CD8-positive, alpha-beta memory T cell (primary cell): ENCODE data around the gene FREM3. TPM values are rescaled to one million over a fixed set of nuclear protein-coding genes. Genes with fewer than 3 reads are reported as not detected.
"Not testable (repeated sequence)": the region's sequence is repeated elsewhere in the genome, so short reads cannot be mapped to it uniquely, and the experiment has no call there.

Experiments used
- CTCF ChIA-PET: fragments of 350-600 bp; sonication (Branson Sonifier 250); formaldehyde crosslinking; loops from one replicate; lab custom pipeline; 2021; ENCODE audit warnings: antibody characterized with exemption; lab: Charles Lee
- POLR2A ChIA-PET: fragments of 350-600 bp; sonication (Branson Sonifier 250); formaldehyde crosslinking; loops from one replicate; lab custom pipeline; 2021; ENCODE audit warnings: antibody characterized with exemption; lab: Charles Lee
- DNase-seq, 5 donors: peaks; one replicate each; pipeline versions ENCODE4 v3.0.0 to v3.0.0-alpha.2; 2020 to 2022; ENCODE audit warnings: mixed read lengths in 1 of 5
- H3K27ac ChIP-seq: one replicate; pipeline ENCODE4 v1.7.0; 2013; ENCODE audit warnings: low read depth, mild to moderate bottlenecking, low read length, moderate library complexity
- H3K27me3 ChIP-seq: 2 replicates; pipeline ENCODE4 v1.7.0; 2013; ENCODE audit warnings: low read length, mild to moderate bottlenecking; ENCODE audit not compliant: insufficient read depth, poor library complexity, severe bottlenecking
- H3K36me3 ChIP-seq: 2 replicates; pipeline ENCODE4 v1.7.0; 2013; ENCODE audit warnings: mild to moderate bottlenecking, low read length, moderate library complexity; ENCODE audit not compliant: insufficient read depth
- H3K4me1 ChIP-seq: 2 replicates; pipeline ENCODE4 v1.7.0; 2013; ENCODE audit warnings: mild to moderate bottlenecking, low read length, moderate library complexity; ENCODE audit not compliant: insufficient read depth
- H3K4me3 ChIP-seq: 2 replicates; pipeline ENCODE4 v1.7.0; 2013; ENCODE audit warnings: mild to moderate bottlenecking, low read length
- H3K9me3 ChIP-seq: 2 replicates; pipeline ENCODE4 v1.7.0; 2013; ENCODE audit warnings: mild to moderate bottlenecking, low read length
- H3K27ac Mint-ChIP-seq, 8 donors: one replicate each; pipeline ENCODE4 v1.8.0; 2020 to 2021; ENCODE audit warnings: mixed read lengths in 8 of 8, mild to moderate bottlenecking in 6 of 8, inconsistent platforms in 3 of 8, moderate library complexity in 3 of 8
- H3K27me3 Mint-ChIP-seq, 2 donors: one replicate each; pipeline ENCODE4 v1.8.0; 2020 to 2021; ENCODE audit warnings: mixed read lengths in 2 of 2, mild to moderate bottlenecking in 1 of 2, moderate library complexity in 1 of 2
- H3K36me3 Mint-ChIP-seq, 3 donors: one replicate each; pipeline ENCODE4 v1.8.0; 2020 to 2021; ENCODE audit warnings: mixed read lengths in 3 of 3, inconsistent platforms in 1 of 3, mild to moderate bottlenecking in 1 of 3
- H3K4me1 Mint-ChIP-seq, 3 donors: one replicate each; pipeline ENCODE4 v1.8.0; 2020 to 2021; ENCODE audit warnings: mixed read lengths in 3 of 3, inconsistent platforms in 1 of 3, mild to moderate bottlenecking in 1 of 3
- H3K4me3 Mint-ChIP-seq, 7 donors: one replicate each; pipeline ENCODE4 v1.8.0; 2020 to 2021; ENCODE audit warnings: mixed read lengths in 7 of 7, mild to moderate bottlenecking in 6 of 7, moderate library complexity in 4 of 7, inconsistent platforms in 2 of 7
- H3K9me3 Mint-ChIP-seq, 5 donors: one replicate each; pipeline ENCODE4 v1.8.0; 2020 to 2022; ENCODE audit warnings: mixed read lengths in 5 of 5, mild to moderate bottlenecking in 3 of 5, moderate library complexity in 2 of 5, inconsistent platforms in 1 of 5
- polyA plus RNA-seq: library from polyadenylated mRNA; unstranded; fragments of 300-500 nt; fragmentation: Illumina TruSeq; gene quantifications from one replicate; pipeline ENCODE4 v1.2.3, GENCODE V29; 2021
- total RNA-seq, 2 experiments: library from RNA; stranded (reverse); gene quantifications; one replicate each; pipeline ENCODE4 v1.2.3, GENCODE V29; 2021

The FREM3 gene
- total RNA-seq (not detected), polyA plus RNA-seq (0.08 TPM)

DNA sequence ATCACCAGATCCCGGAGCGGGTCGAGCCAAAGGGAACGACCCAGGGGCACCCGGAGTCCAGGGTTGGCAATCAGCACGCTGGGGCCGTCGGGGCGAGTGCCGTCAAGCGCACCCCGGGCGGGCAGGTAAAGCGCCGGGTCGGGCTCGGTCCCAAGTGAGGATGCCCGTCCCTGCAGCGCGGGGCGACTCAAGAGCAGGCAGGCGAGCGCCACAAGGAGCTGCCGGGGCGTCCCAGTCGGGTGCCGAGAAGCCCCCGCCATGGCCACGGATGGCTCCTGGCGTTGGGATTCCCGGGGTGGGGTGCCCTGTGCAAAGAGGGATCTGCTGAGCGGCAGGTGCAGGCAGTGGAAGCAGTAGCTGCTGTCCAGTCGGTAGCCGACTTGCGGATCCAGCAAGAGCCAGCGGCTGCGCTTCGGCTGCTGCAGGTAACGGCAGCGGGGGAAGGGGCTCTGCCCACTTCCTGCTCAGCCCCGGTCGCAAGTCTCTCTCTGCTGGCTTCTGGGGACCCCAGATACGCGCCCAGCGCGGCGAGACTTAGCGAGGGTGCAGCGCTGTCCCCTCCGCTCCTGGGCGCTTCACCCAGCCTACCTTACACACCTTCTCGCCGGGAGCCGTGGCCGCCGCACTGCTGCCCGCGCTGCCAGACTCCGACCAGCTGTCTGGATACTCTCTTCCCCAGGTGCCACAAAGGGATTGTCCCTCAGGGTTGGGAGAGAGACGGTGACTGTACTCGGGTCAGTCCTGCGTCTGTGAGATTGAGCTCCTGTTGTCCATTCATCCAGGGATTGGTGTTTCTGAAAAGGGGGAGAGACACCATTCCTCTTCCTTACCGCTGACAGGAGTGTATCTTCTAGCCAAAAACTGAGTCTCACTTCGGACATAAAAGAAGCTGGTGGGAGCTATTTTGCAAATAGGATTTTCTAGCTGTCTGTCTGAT is at the start of gene FREM3:
FREM3 (minus strand) TSS at position 260 of the 937 bp plus-strand sequence; CDS start at position 260, 0 bp downstream.
- ChIA-PET POLR2A (no interaction called here), CTCF (no interaction called here)
- no peak for DNase-seq
- Mint-ChIP-seq H3K27ac (peak within 1 kb of the TSS in 3 of 8 donors; percentile 3 to 62 (median 47)), H3K36me3 (peaks cover 0 to 3% (median 2%) of the 10 kb centered on the region in 3 donors), H3K9me3 (peaks cover 0 to 26% (median 8%) of the 10 kb centered on the region in 5 donors), H3K4me1 (peaks cover 6 to 22% (median 17%) of the 10 kb centered on the region in 3 donors), H3K4me3 (peak within 1 kb of the TSS; percentile 5 to 81 (median 73)), H3K27me3 (peaks cover 26 to 55% of the 10 kb centered on the region in 2 donors)
- Histone ChIP-seq H3K4me3 (no peak within 1 kb of the TSS), H3K27ac (no peak within 1 kb of the TSS), H3K27me3 (peaks cover 3% of the 10 kb centered on the region), H3K4me1 (no peaks in the 10 kb centered on the region), H3K36me3 (no peaks in the 10 kb centered on the region), H3K9me3 (no peaks in the 10 kb centered on the region)

DNA sequence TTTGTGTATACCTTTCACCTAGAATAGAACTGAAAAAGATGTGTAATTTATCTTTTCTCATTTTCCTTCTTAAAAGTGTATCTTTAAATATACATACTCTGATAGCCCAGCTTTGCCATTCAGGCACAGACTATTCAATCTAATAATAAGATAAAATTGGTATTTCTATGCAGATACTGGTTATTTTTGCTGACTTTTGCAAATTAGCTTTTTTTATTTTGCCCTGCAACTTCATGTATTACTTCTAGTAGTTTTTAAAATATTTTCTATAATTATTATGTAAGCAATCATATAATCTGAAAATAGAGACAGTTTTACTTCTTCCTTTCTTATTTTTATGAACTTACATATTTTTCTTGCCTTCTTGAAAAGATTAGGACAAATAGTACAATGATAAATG is 45.4 kb upstream of the FREM3 start:
- POLR2A ChIA-PET, result no interaction called here

GRCh38 chr4:143743591-143743990 is 43.1 kb upstream of the FREM3 start:
- Mint-ChIP-seq H3K4me1 (no peaks in the 10 kb centered on the region), H3K9me3 (peaks cover 0 to 10% (median 0%) of the 10 kb centered on the region in 5 donors), H3K27me3 (peaks cover 5 to 12% of the 10 kb centered on the region in 2 donors), H3K36me3 (no peaks in the 10 kb centered on the region), H3K27ac (no peak overlapping the region), H3K4me3 (no peak overlapping the region)
- Histone ChIP-seq H3K27ac (no peak overlapping the region), H3K9me3 (no peaks in the 10 kb centered on the region), H3K27me3 (no peaks in the 10 kb centered on the region), H3K4me1 (no peaks in the 10 kb centered on the region), H3K36me3 (no peaks in the 10 kb centered on the region), H3K4me3 (no peak overlapping the region)
- ChIA-PET CTCF (no interaction called here), POLR2A (no interaction called here)
- DNase-seq, result no peak

More for the DNA sequence above, 45.4 kb upstream of the FREM3 start:
- Mint-ChIP-seq H3K27ac (no peak overlapping the region), H3K27me3 (peaks cover 5 to 12% of the 10 kb centered on the region in 2 donors), H3K4me3 (no peak overlapping the region), H3K4me1 (no peaks in the 10 kb centered on the region), H3K36me3 (peaks cover 0 to 8% (median 0%) of the 10 kb centered on the region in 3 donors), H3K9me3 (peaks cover 0 to 9% (median 3%) of the 10 kb centered on the region in 5 donors)
- Histone ChIP-seq H3K27ac (no peak overlapping the region), H3K27me3 (no peaks in the 10 kb centered on the region), H3K9me3 (no peaks in the 10 kb centered on the region), H3K36me3 (no peaks in the 10 kb centered on the region), H3K4me3 (no peak overlapping the region), H3K4me1 (no peaks in the 10 kb centered on the region)
- CTCF ChIA-PET, result no interaction called here
- no peak for DNase-seq

DNA sequence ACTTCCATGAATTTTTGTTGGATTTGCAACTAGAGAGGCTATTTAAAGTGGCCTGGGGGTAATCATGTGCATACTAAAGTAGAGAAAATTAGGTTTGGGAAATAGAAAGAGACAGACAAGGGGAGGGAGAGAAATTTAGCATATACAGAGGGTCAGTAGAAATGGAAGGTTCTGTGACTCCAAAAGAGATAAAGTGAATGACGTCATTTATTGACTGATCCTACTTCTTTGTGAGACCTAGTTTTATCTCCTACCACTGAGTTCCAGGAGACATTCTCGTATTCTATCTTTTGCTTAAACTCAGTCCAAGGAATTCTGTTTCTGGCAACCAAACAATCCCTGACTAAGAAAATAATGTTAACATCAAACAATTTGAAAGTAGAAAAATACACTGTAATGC is 42.4 kb upstream of the FREM3 start:
- peaks cover 0 to 10% (median 0%) of the 10 kb centered on the region in 5 donors for H3K9me3 Mint-ChIP-seq
- Histone ChIP-seq H3K36me3 (no peaks in the 10 kb centered on the region), H3K27ac (no peak overlapping the region), H3K4me1 (no peaks in the 10 kb centered on the region), H3K27me3 (no peaks in the 10 kb centered on the region), H3K9me3 (no peaks in the 10 kb centered on the region), H3K4me3 (no peak overlapping the region)
- DNase-seq, result no peak
- no peak overlapping the region for H3K4me3 Mint-ChIP-seq
- H3K36me3 Mint-ChIP-seq, result no peaks in the 10 kb centered on the region
- POLR2A ChIA-PET, result no interaction called here
- CTCF ChIA-PET, result no interaction called here
- no peaks in the 10 kb centered on the region for H3K4me1 Mint-ChIP-seq
- peaks cover 5 to 12% of the 10 kb centered on the region in 2 donors for H3K27me3 Mint-ChIP-seq
- peak overlapping the region in 1 of 8 donors; percentile 47 for H3K27ac Mint-ChIP-seq

DNA sequence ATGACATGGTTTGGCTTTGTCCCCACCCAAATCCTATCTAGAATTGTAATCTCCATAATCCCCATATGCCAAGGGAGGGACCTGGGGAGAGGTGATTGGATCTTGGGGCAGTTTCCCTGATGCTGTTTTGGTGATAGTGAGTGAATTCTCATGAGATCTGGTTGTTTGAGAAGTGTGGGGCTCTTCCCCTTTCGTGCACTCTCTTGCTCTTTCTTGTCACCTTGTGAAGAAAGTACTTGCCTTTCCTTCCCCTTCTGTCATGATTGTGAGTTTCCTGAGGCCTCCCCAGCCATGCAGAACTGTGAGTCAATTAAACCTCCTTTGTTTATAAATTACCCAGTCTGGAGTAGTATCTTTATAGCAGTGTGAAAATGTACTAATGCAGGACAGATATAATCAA is 36.4 kb upstream of the FREM3 start:
- H3K36me3 Mint-ChIP-seq, result no peaks in the 10 kb centered on the region
- POLR2A ChIA-PET, result no interaction called here
- H3K27ac Mint-ChIP-seq, result no peak overlapping the region
- CTCF ChIA-PET, result no interaction called here
- H3K27me3 Mint-ChIP-seq, result no peaks in the 10 kb centered on the region
- DNase-seq, result no peak
- H3K4me3 Mint-ChIP-seq, result no peak overlapping the region
- H3K9me3 Mint-ChIP-seq, result peaks cover 0 to 21% (median 15%) of the 10 kb centered on the region in 5 donors
- Histone ChIP-seq H3K36me3 (no peaks in the 10 kb centered on the region), H3K4me3 (no peak overlapping the region), H3K9me3 (no peaks in the 10 kb centered on the region), H3K27ac (no peak overlapping the region), H3K4me1 (no peaks in the 10 kb centered on the region), H3K27me3 (no peaks in the 10 kb centered on the region)
- no peaks in the 10 kb centered on the region for H3K4me1 Mint-ChIP-seq

DNA sequence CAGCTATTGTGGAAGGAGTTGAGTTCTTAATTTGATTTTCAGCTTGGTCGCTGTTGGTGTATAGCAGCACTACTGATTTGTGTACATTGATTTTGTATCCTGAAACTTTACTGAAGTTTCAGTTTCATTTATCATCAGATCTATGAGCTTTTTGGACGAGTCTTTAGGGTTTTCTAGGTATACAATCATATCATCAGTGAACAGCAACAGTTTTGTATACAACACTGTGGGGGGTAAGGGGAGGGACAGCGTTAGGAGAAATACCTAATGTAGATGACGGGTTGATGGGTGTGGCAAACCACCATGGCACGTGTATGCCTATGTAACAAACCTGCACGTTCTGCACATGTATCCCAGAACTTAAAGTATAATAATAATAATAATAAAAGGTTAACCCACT is 35.6 kb upstream of the FREM3 start:
- H3K27me3 Mint-ChIP-seq, H3K36me3 Mint-ChIP-seq, CTCF ChIA-PET, H3K9me3 ChIP-seq, H3K27ac ChIP-seq, H3K4me3 ChIP-seq, POLR2A ChIA-PET, H3K4me1 Mint-ChIP-seq, H3K27me3 ChIP-seq, H3K4me3 Mint-ChIP-seq, H3K36me3 ChIP-seq, H3K27ac Mint-ChIP-seq, DNase-seq, H3K4me1 ChIP-seq: not testable (repeated sequence)
- H3K9me3 Mint-ChIP-seq, result peaks cover 0 to 21% (median 14%) of the 10 kb centered on the region in 5 donors

- H3K27ac ChIP-seq, result no peak overlapping the region
- H3K4me1 ChIP-seq, result no peaks in the 10 kb centered on the region
- H3K4me1 Mint-ChIP-seq, result no peaks in the 10 kb centered on the region
- H3K27me3 ChIP-seq, result no peaks in the 10 kb centered on the region
- H3K36me3 ChIP-seq, result no peaks in the 10 kb centered on the region
- no peak for DNase-seq
- peaks cover 0 to 14% (median 2%) of the 10 kb centered on the region in 5 donors for H3K9me3 Mint-ChIP-seq
- no peak overlapping the region for H3K4me3 Mint-ChIP-seq
- no peaks in the 10 kb centered on the region for H3K9me3 ChIP-seq
- POLR2A ChIA-PET, result no interaction called here
- CTCF ChIA-PET, result no interaction called here
- H3K27me3 Mint-ChIP-seq, result no peaks in the 10 kb centered on the region
- no peak overlapping the region for H3K4me3 ChIP-seq
- no peak overlapping the region for H3K27ac Mint-ChIP-seq
- no peaks in the 10 kb centered on the region for H3K36me3 Mint-ChIP-seq
Observed at GRCh38 chr4:143728166-143728565, 27.7 kb upstream of the FREM3 start.

GRCh38 chr4:143726714-143727113 is 26.2 kb upstream of the FREM3 start:
- no peak for DNase-seq
- H3K4me1 ChIP-seq, result no peaks in the 10 kb centered on the region
- Mint-ChIP-seq H3K36me3 (no peaks in the 10 kb centered on the region), H3K27me3 (no peaks in the 10 kb centered on the region), H3K9me3 (peaks cover 0 to 16% (median 6%) of the 10 kb centered on the region in 5 donors), H3K4me3 (no peak overlapping the region), H3K27ac (no peak overlapping the region), H3K4me1 (no peaks in the 10 kb centered on the region)
- H3K27me3 ChIP-seq, result no peaks in the 10 kb centered on the region
- no peak overlapping the region for H3K4me3 ChIP-seq
- no peak overlapping the region for H3K27ac ChIP-seq
- no peaks in the 10 kb centered on the region for H3K9me3 ChIP-seq
- ChIA-PET CTCF (no interaction called here), POLR2A (no interaction called here)
- no peaks in the 10 kb centered on the region for H3K36me3 ChIP-seq
